ENCODE results near the gene HPD. TPM values are rescaled to one million over a fixed set of nuclear protein-coding genes. Genes with fewer than 3 reads are reported as not detected.
A peak's percentile ranks its signal among the peaks of the same experiment; 100 is the strongest.
"Not testable (repeated sequence)": the region's sequence is repeated elsewhere in the genome, so short reads cannot be mapped to it uniquely, and the experiment has no call there.

Gene HPD
- total and polyA plus RNA-seq, 2 experiments from 2014 or later: 20.9 to 35.8 TPM

GRCh38 chr12:121888478-121889273 lies 30.0 kb upstream of the HPD start, which contains the start of gene PSMD9:
PSMD9 (plus strand) TSS chr12:121888790; CDS start chr12:121888857, 67 bp downstream.
- TF ChIP-seq CTCF (IDR thresholded peaks at IDR 0.05; ENCODE audit: poor library complexity) (peak; percentile 82), EZH2phosphoT487 (IDR thresholded peaks at IDR 0.05; ENCODE audit: low read depth, severe bottlenecking, unreplicated experiment) (no peak)
- H3K4me2 ChIP-seq: peak within 1 kb of the TSS; percentile 81
- DNase-seq (ENCODE audit: low spot score): peak; percentile 99
- H3K36me3 ChIP-seq (replicated peaks; ENCODE audit: insufficient read depth, low read depth): no peaks in the 10 kb centered on the region
- 2% methylated on average over 67 of the region's 67 CpGs for WGBS (ENCODE audit: low lambda C conversion rate, missing lambda C conversion rate)
- H3K4me1 ChIP-seq (ENCODE audit: insufficient read depth): peaks cover 20% of the 10 kb centered on the region
- no peaks in the 10 kb centered on the region for H3K9me3 ChIP-seq (ENCODE audit: low read depth)
- H3K27ac ChIP-seq: peak within 1 kb of the TSS; percentile 95
- peak within 1 kb of the TSS; percentile 62 for H2AFZ ChIP-seq
- peaks cover 7% of the 10 kb centered on the region for H4K20me1 ChIP-seq (ENCODE audit: insufficient read depth, poor library complexity, severe bottlenecking)
- H3K79me2 ChIP-seq: peaks cover 39% of the 10 kb centered on the region
- no peaks in the 10 kb centered on the region for H3K9me2 ChIP-seq (replicated peaks; ENCODE audit: insufficient read depth)
- H3K4me3 ChIP-seq: peak within 1 kb of the TSS; percentile 75
- H3K27me3 ChIP-seq: no peaks in the 10 kb centered on the region

- Histone ChIP-seq H3K9me2 (replicated peaks; ENCODE audit: insufficient read depth) (no peaks in the 10 kb centered on the region), H3K36me3 (replicated peaks; ENCODE audit: insufficient read depth, low read depth) (no peaks in the 10 kb centered on the region), H2AFZ (peak overlapping the region; percentile 62), H3K4me1 (ENCODE audit: insufficient read depth) (peaks cover 16% of the 10 kb centered on the region), H3K27ac (peak overlapping the region; percentile 56), H3K9me3 (ENCODE audit: low read depth) (no peaks in the 10 kb centered on the region), H3K27me3 (no peaks in the 10 kb centered on the region), H4K20me1 (ENCODE audit: insufficient read depth, poor library complexity, severe bottlenecking) (peaks cover 2% of the 10 kb centered on the region), H3K4me3 (peak overlapping the region; percentile 10), H3K79me2 (peaks cover 34% of the 10 kb centered on the region), H3K4me2 (peak overlapping the region; percentile 70)
- TF ChIP-seq CTCF (IDR thresholded peaks at IDR 0.05; ENCODE audit: poor library complexity) (no peak), EZH2 (IDR thresholded peaks at IDR 0.05; ENCODE audit: borderline replicate concordance) (no peak), EZH2phosphoT487 (IDR thresholded peaks at IDR 0.05; ENCODE audit: low read depth, severe bottlenecking, unreplicated experiment) (no peak)
- 76% methylated on average over 6 of the region's 6 CpGs for WGBS (ENCODE audit: low lambda C conversion rate, missing lambda C conversion rate)
- no peak for DNase-seq (ENCODE audit: low spot score)
These were observed 29.4 kb upstream of the HPD start for GRCh38 chr12:121888083-121888477.

GRCh38 chr12:121885129-121885528 lies 26.5 kb upstream of the HPD start:
- not testable (repeated sequence) for H2AFZ ChIP-seq; H3K4me2 ChIP-seq; H3K4me3 ChIP-seq; H3K9me3 ChIP-seq (ENCODE audit: low read depth); H3K36me3 ChIP-seq (replicated peaks; ENCODE audit: insufficient read depth, low read depth); H3K27ac ChIP-seq; H4K20me1 ChIP-seq (ENCODE audit: insufficient read depth, poor library complexity, severe bottlenecking); H3K27me3 ChIP-seq; DNase-seq (ENCODE audit: low spot score); H3K9me2 ChIP-seq (replicated peaks; ENCODE audit: insufficient read depth); H3K4me1 ChIP-seq (ENCODE audit: insufficient read depth)
- H3K79me2 ChIP-seq: peaks cover 10% of the 10 kb centered on the region
- whole genome bisulfite sequencing (ENCODE audit: low lambda C conversion rate, missing lambda C conversion rate): 92% methylated on average over 11 of the region's 11 CpGs

GRCh38 chr12:121883315-121883660 lies 24.6 kb upstream of the HPD start:
- no peak overlapping the region for H3K4me2 ChIP-seq
- no peaks in the 10 kb centered on the region for H4K20me1 ChIP-seq (ENCODE audit: insufficient read depth, poor library complexity, severe bottlenecking)
- 76% methylated on average over 4 of the region's 4 CpGs for WGBS (ENCODE audit: low lambda C conversion rate, missing lambda C conversion rate)
- TF ChIP-seq CTCF (IDR thresholded peaks at IDR 0.05; ENCODE audit: poor library complexity) (no peak), EZH2 (IDR thresholded peaks at IDR 0.05; ENCODE audit: borderline replicate concordance) (no peak), EZH2phosphoT487 (IDR thresholded peaks at IDR 0.05; ENCODE audit: low read depth, severe bottlenecking, unreplicated experiment) (no peak)
- H3K27me3 ChIP-seq: no peaks in the 10 kb centered on the region
- no peaks in the 10 kb centered on the region for H3K79me2 ChIP-seq
- H3K27ac ChIP-seq: no peak overlapping the region
- H3K4me3 ChIP-seq: no peak overlapping the region
- no peak overlapping the region for H2AFZ ChIP-seq
- H3K4me1 ChIP-seq (ENCODE audit: insufficient read depth): no peaks in the 10 kb centered on the region
- DNase-seq (ENCODE audit: low spot score): no peak
- H3K9me3 ChIP-seq (ENCODE audit: low read depth): no peaks in the 10 kb centered on the region
- H3K36me3 ChIP-seq (replicated peaks; ENCODE audit: insufficient read depth, low read depth): no peaks in the 10 kb centered on the region
- no peaks in the 10 kb centered on the region for H3K9me2 ChIP-seq (replicated peaks; ENCODE audit: insufficient read depth)

GRCh38 chr12:121876080-121876447 lies 17.4 kb upstream of the HPD start:
- 87% methylated on average over 8 of the region's 8 CpGs for WGBS (ENCODE audit: low lambda C conversion rate, missing lambda C conversion rate)
- not testable (repeated sequence) for H3K4me2 ChIP-seq

More at GRCh38 chr12:121876080-121876447, 17.4 kb upstream of the HPD start:
- not testable (repeated sequence) for H3K4me3 ChIP-seq; DNase-seq (ENCODE audit: low spot score); H4K20me1 ChIP-seq (ENCODE audit: insufficient read depth, poor library complexity, severe bottlenecking); H3K9me2 ChIP-seq (replicated peaks; ENCODE audit: insufficient read depth); H3K9me3 ChIP-seq (ENCODE audit: low read depth); H3K27me3 ChIP-seq; H3K79me2 ChIP-seq; H3K36me3 ChIP-seq (replicated peaks; ENCODE audit: insufficient read depth, low read depth); H3K27ac ChIP-seq; H3K4me1 ChIP-seq (ENCODE audit: insufficient read depth); H2AFZ ChIP-seq
